Epithelial cell of prostate (primary cell): ENCODE results near the gene MYBPH.

Source experiments
- DNase-seq: peaks from one replicate; pipeline ENCODE4 v3.0.0-alpha.2; 2011; ENCODE audit warnings: low read depth, low spot score
- H3K27ac ChIP-seq: fragments of 450-650 bp; 2 replicates; pipeline ENCODE4 v1.5.1; 2017; ENCODE audit warnings: mild to moderate bottlenecking

Gene MYBPH

DNA sequence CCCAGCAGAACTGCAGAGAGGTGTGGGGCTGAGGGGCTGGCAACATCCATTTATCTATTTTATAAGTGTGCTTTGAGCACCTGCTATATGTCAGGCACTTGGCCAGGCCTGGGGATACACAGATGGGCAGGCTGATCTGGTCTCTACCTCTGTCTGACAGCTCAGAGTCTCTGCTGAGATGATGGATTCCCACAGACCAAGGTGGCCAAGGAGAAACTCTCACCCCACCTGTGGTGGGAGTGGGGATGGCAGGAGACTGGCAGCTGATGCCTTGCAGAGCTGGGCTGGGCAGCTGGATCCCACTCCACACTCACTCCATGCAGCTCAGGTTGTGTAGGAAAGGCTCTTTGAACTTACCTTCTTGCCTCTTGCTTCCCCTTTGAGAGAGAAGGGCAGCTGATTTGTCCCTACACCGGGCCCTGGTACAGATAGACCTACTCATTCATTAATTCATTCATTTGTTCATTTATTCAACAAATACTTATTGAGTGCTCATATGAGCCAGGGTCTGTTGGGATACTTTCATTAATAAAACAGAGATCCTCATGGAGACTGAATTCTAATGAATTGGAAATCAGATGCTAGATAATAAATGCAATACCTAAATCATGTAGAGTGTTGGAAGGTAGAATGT lies 39.1 kb downstream of the MYBPH start:
- DNase-seq = no peak

GRCh38 chr1:203135636-203136305 lies 39.9 kb downstream of the MYBPH start:
- no peak for DNase-seq
- H3K27ac ChIP-seq = no peak overlapping the region

More for the DNA sequence above, 39.1 kb downstream of the MYBPH start:
- no peak overlapping the region for H3K27ac ChIP-seq

- DNase-seq = no peak
- no peak overlapping the region for H3K27ac ChIP-seq
Measured at GRCh38 chr1:203133970-203134725, 41.5 kb downstream of the MYBPH start.

DNA sequence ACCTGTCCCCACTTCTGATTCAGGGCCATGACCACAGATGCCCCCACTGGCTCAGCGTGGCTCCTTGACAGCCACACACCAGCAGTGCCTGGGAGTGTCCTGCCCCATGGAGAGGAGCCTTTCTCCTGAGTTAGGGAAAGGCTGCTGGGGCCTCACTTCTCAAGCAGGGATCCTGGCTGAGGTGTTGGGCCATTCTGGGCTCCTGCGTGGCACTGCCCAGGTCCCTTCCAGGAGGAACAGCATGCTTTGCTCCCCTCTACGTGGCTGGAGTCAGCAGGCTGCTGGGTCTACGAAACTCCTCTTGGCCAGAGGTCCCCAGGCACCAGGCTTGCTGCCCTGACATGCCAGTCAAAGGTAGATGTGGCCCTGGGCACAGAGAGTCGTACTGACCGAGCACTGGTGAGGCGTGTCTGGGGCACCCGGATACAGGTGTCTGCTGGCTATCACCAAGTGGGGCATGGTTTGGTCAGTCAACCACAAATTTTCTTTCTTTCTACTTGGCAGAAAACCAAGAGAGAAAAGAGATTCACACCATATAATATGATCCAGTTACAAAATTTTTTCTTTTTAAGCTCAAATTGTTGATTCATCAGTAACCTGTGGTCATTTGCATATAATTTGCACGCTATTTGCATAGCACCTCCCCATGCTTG lies 44.0 kb downstream of the MYBPH start:
- DNase-seq = no peak
- no peak overlapping the region for H3K27ac ChIP-seq

- no peak for DNase-seq
- no peak overlapping the region for H3K27ac ChIP-seq
Measured at GRCh38 chr1:203130358-203130985, 45.2 kb downstream of the MYBPH start.

GRCh38 chr1:203129501-203130231 lies 46.0 kb downstream of the MYBPH start:
- DNase-seq = no peak

GRCh38 chr1:203128716-203129500 lies 46.7 kb downstream of the MYBPH start:
- no peak overlapping the region for H3K27ac ChIP-seq
- DNase-seq = no peak

More at GRCh38 chr1:203129501-203130231, 46.0 kb downstream of the MYBPH start:
- no peak overlapping the region for H3K27ac ChIP-seq

GRCh38 chr1:203128431-203128715 lies 47.3 kb downstream of the MYBPH start:
- DNase-seq = no peak
- H3K27ac ChIP-seq = no peak overlapping the region

DNA sequence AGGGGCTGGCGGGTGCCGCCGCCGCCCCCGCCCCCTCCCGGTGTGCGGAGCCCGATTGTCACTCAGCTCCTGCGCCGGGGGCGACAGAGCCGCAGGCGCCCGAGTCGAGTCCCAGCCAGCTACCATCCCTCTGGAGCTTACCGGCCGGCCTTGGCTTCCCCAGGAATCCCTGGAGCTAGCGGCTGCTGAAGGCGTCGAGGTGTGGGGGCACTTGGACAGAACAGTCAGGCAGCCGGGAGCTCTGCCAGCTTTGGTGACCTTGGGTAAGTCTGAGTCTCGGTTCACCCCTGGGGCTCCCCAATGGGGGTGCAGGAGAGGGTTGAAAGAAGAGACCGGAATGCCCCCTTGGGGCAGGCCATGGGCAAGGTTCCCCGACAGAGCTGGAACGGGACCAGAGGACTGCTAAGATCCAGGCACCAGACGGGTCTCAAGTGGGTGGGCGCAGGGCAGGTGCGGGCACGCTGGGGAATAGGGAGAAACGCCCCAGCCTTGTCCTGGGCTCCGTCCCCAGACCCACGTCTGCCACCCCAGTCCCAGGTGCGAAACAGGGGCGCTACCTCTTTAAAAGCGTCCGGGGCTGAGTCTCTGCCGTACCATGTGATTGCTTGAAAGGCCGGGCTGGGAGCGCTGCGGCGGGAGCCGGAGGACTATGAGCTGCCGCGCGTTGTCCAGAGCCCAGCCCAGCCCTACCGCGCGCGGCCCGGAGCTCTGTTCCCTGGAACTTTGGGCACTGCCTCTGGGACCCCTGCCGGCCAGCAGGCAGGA lies 47.8 kb downstream of the MYBPH start, which contains the start of gene ADORA1:
TSS of gene ADORA1 (plus strand) at position 61 of the 765 bp plus-strand sequence. CDS start 1,116 bp downstream, outside the sequence.
- no peak for DNase-seq
- no peak within 1 kb of the TSS for H3K27ac ChIP-seq

DNA sequence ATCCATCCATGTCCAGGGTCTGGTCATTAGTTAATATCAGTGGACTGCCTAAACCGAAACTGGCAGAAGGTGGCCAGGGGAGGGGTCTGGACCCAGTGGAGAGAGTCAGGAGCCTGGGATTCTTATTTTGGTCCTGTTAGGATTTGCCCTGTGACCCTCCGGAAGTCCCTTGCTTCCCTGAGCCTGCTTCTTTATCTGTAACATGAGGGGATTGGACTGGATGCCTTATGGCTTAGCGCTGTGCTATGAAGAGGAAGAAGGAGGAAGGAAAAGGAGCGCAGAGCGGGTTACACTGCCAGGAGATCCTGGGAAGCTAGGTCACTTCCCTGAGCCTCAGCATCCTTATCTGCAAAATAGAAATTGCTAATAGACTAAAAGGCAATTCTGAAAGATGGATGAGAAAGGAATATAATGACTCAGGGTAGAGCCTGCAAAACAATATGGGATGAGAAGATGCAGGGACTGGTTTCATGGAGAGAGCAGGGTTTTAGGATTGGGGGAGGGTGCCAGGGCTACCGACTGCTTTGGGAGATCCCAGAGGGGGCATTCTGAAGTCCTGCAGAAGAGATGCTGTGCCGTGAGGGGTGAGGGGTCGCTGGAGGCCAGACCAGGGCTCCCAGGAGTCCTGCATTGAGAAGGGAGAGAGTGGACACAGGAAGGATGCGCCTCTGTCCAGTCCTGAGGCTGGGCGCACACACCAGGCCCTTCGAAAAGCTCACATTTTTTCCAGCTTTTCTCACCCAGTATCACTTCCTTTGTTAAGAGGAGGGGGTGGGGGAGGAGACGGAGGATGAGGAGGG lies 48.6 kb downstream of the MYBPH start:
- no peak for DNase-seq
- no peak overlapping the region for H3K27ac ChIP-seq

- no peak for DNase-seq
- H3K27ac ChIP-seq = no peak overlapping the region
Measured at GRCh38 chr1:203126151-203126865, 49.3 kb downstream of the MYBPH start.

DNA sequence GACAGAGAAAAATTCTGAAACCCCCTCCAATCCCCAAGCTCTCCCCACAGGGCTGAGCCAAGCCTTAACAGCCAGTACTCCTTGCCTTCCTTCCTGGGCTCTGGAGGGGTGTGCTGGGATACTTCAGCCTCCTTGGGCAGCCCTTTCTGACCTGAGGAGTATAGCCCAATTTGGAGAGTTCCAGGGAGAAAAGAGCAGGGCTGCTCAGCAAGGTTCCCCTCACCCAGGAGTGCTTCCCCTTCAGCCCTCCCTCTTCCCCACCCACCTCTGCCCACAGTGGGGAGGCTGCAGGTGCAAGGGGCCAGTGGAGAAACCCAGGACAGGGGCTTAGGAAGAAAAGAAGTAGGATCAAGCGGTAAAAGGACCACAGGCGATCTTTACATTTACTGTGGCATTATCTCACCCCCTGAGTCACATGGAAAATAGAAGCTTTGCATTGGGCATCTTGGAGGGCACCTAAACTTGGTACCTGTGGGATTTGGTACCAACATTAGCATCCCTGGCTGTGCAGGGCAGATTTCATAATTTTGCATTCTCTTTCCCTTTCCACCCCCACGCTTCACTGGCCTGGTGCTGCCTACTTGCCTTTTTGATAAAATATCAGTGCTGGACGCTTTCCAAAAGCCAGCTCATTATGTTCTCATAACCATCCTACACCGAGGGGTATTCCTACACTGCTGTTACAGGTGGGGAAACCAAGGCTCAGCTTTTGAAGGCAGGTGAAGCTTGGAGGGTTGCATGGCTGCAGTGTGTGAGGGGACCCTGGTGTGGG lies 50.9 kb downstream of the MYBPH start:
- no peak for DNase-seq
- no peak overlapping the region for H3K27ac ChIP-seq

DNA sequence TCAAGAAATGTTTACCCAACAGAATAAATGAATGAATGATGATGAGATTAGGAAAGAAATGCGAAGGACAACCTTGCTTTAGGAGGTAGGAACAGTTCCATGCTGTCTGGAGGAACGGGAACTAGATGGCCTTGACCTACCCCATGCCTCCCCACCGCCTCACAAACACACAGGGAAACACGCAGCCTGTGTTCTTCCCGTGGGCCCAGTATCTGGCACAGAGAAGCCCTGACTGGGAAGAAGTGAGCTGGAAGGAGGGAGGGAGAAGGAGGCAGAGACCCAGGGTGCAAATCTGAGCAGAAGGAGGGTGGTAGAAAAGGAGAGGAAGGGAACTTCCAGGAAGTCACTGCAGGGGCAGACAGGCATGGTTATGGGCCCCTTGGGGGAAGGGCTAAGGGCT lies 51.6 kb downstream of the MYBPH start:
- H3K27ac ChIP-seq = no peak overlapping the region
- DNase-seq = no peak

- no peak for DNase-seq
- H3K27ac ChIP-seq = no peak overlapping the region
Measured at GRCh38 chr1:203122159-203122558, 53.5 kb downstream of the MYBPH start.

DNA sequence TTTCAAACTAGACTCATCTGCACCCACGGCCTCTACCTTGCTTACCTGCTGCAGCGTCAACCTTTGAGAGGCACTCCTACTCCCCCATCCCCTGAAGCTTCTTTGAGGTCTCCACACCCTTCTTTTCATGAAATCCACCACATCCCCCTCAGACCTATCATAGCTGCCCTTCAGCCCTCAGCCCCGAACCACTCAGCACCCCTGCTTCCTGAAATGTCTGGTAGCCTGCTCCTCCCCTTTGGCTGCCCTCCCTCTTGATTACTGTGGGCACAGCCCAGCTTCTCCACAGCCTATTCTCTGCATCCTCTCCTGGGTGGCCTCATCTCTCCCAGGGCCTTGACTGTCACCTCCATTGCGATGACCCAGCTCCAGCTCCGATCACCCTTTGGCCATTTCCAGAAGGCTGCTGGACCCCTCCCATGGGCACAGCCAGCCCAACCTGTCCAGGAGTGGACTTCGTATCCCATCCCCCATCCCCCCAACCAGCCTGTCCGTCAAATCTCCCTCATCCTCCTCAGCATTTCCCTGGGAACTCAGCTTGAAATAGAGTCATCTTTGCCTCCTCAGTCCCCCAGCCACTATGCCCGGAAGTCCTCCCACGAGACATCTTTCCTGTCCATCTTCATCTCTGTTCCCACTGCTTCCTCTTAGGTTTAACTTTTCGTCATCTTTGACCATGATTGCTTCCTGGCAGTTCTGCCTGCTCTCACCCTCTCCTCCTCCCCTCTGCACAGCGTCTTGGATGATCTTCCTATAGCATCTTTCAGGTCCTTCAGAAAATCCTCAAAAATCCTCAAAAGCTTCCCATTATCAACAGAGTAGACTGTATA lies 54.2 kb downstream of the MYBPH start:
- H3K27ac ChIP-seq = no peak overlapping the region
- DNase-seq = no peak
